Measurements from ENCODE around the gene ASB18.

Gene ASB18

DNA sequence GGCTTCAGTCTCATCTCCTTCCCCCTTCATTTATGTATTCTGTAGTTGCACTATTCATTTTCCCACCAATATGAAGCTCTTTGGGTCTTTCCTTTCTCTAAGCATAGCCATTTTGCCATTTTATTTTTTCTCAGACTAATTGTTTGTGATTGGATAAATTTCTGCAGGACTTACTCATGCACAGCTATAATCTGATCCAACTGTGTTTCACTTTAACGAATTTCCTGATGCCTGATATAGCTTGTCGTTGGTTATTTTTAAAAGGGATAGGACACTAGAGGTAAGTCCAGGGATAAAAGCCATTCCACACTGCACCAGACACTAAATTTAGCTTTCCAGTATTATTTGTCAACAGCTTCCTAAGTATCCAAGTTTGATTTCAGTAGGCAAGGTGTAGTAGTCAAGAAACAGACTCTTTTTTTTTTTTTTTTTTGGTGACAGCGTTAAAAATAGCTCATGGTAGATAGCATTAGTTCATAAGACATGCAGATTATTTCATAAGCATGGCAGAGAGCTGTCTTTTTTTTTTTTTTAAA is 17.4 kb downstream of the ASB18 start:
- Histone ChIP-seq H3K4me2 (ENCODE audit: low read length) (no peak overlapping the region), H3K27me3 (ENCODE audit: control insufficient read depth, low read length) (no peaks in the 10 kb centered on the region), H3K27ac (ENCODE audit: low read depth, low read length) (no peak overlapping the region)

DNA sequence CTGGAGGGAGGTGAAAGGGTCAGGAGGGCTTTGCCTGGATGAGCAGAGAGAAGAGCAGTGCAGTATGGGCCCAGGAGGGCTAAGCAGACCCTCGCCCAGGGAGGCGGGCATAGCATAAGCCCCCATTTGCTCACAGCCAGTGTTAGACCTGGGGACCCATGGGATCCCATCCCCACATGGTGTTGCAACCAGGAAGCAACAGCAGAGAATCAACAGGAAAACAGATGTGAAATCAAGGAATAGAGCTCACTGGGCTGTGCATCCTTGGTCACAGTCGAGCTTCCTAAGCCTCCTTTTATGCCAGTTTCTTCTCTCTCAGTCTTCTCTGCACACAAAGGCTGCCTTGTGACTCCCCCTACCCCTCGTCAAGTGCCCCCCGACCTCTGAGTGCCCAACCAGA is 19.9 kb downstream of the ASB18 start:
- Histone ChIP-seq H3K4me1 (ENCODE audit: control insufficient read depth, low read length) (no peaks in the 10 kb centered on the region), H3K4me3 (ENCODE audit: low read length) (no peak overlapping the region), H3K27me3 (ENCODE audit: control insufficient read depth, low read length) (no peaks in the 10 kb centered on the region), H3K36me3 (ENCODE audit: control insufficient read depth, low read length) (no peaks in the 10 kb centered on the region), H3K9me3 (ENCODE audit: control insufficient read depth, insufficient read depth, low read length) (no peaks in the 10 kb centered on the region), H3K9me2 (replicated peaks; ENCODE audit: control insufficient read depth, low read length) (no peaks in the 10 kb centered on the region), H3K4me2 (ENCODE audit: low read length) (no peak overlapping the region), H4K20me1 (ENCODE audit: control insufficient read depth, insufficient read depth, low read depth, low read length) (no peaks in the 10 kb centered on the region), H3K27ac (ENCODE audit: low read depth, low read length) (no peak overlapping the region), H3F3A (ENCODE audit: control insufficient read depth, insufficient read depth) (no peaks in the 10 kb centered on the region), H3K79me2 (ENCODE audit: control insufficient read depth, low read length) (no peaks in the 10 kb centered on the region)
- TF ChIP-seq, protein P1, sequence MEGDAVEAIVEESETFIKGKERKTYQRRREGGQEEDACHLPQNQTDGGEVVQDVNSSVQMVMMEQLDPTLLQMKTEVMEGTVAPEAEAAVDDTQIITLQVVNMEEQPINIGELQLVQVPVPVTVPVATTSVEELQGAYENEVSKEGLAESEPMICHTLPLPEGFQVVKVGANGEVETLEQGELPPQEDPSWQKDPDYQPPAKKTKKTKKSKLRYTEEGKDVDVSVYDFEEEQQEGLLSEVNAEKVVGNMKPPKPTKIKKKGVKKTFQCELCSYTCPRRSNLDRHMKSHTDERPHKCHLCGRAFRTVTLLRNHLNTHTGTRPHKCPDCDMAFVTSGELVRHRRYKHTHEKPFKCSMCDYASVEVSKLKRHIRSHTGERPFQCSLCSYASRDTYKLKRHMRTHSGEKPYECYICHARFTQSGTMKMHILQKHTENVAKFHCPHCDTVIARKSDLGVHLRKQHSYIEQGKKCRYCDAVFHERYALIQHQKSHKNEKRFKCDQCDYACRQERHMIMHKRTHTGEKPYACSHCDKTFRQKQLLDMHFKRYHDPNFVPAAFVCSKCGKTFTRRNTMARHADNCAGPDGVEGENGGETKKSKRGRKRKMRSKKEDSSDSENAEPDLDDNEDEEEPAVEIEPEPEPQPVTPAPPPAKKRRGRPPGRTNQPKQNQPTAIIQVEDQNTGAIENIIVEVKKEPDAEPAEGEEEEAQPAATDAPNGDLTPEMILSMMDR (IDR thresholded peaks at IDR 0.05; ENCODE audit: low read depth, low read length, poor library complexity, severe bottlenecking), result no peak
- TF ChIP-seq EZH2phosphoT487 (IDR thresholded peaks at IDR 0.05; ENCODE audit: borderline replicate concordance, low read length), result no peak

More for the DNA sequence above, 17.4 kb downstream of the ASB18 start:
- Histone ChIP-seq H3K9me3 (ENCODE audit: control insufficient read depth, insufficient read depth, low read length) (no peaks in the 10 kb centered on the region), H3K36me3 (ENCODE audit: control insufficient read depth, low read length) (no peaks in the 10 kb centered on the region), H4K20me1 (ENCODE audit: control insufficient read depth, insufficient read depth, low read depth, low read length) (no peaks in the 10 kb centered on the region), H3K4me3 (ENCODE audit: low read length) (no peak overlapping the region), H3K79me2 (ENCODE audit: control insufficient read depth, low read length) (no peaks in the 10 kb centered on the region), H3F3A (ENCODE audit: control insufficient read depth, insufficient read depth) (no peaks in the 10 kb centered on the region), H3K9me2 (replicated peaks; ENCODE audit: control insufficient read depth, low read length) (no peaks in the 10 kb centered on the region), H3K4me1 (ENCODE audit: control insufficient read depth, low read length) (no peaks in the 10 kb centered on the region)
- TF ChIP-seq, protein P1 (IDR thresholded peaks at IDR 0.05; ENCODE audit: low read depth, low read length, poor library complexity, severe bottlenecking), result no peak
- TF ChIP-seq EZH2phosphoT487 (IDR thresholded peaks at IDR 0.05; ENCODE audit: borderline replicate concordance, low read length), result no peak

DNA sequence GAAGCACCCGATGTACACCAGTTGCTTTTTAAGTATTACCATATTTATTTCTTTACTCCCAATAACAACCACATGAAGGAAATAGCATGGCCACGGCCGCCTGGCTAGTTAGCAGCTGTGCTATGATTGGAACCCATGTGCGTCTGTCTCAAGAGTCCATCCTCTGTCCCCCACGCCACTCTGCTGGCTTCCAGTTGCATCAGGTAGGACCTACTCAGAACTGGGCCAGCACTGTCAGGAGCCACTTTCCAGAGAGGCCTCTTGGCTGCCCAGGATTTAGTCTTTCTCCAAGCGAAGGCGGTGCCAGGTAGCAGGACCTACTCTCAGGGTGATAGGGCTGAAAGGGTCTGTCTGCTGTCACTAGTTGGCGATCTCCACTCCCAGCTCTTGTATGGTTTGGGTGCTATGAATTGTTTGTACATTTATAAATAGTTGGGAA is 22.1 kb downstream of the ASB18 start:
- H3K79me2 ChIP-seq (ENCODE audit: control insufficient read depth, low read length), result no peaks in the 10 kb centered on the region
- H3K9me2 ChIP-seq (replicated peaks; ENCODE audit: control insufficient read depth, low read length), result no peaks in the 10 kb centered on the region
- no peak overlapping the region for H3K4me3 ChIP-seq (ENCODE audit: low read length)
- no peaks in the 10 kb centered on the region for H3K9me3 ChIP-seq (ENCODE audit: control insufficient read depth, insufficient read depth, low read length)
- no peak overlapping the region for H3K27ac ChIP-seq (ENCODE audit: low read depth, low read length)
- TF ChIP-seq, protein P1 (IDR thresholded peaks at IDR 0.05; ENCODE audit: low read depth, low read length, poor library complexity, severe bottlenecking), result no peak
- no peak for TF ChIP-seq EZH2phosphoT487 (IDR thresholded peaks at IDR 0.05; ENCODE audit: borderline replicate concordance, low read length)
- no peaks in the 10 kb centered on the region for H3K36me3 ChIP-seq (ENCODE audit: control insufficient read depth, low read length)
- H4K20me1 ChIP-seq (ENCODE audit: control insufficient read depth, insufficient read depth, low read depth, low read length), result no peaks in the 10 kb centered on the region
- no peaks in the 10 kb centered on the region for H3K27me3 ChIP-seq (ENCODE audit: control insufficient read depth, low read length)
- H3K4me2 ChIP-seq (ENCODE audit: low read length), result no peak overlapping the region
- no peaks in the 10 kb centered on the region for H3F3A ChIP-seq (ENCODE audit: control insufficient read depth, insufficient read depth)
- H3K4me1 ChIP-seq (ENCODE audit: control insufficient read depth, low read length), result no peaks in the 10 kb centered on the region
